ENCODE measurements around the gene LNP1.
"Not testable (repeated sequence)": the region's sequence is repeated elsewhere in the genome, so short reads cannot be mapped to it uniquely, and the experiment has no call there.

LNP1 gene

DNA sequence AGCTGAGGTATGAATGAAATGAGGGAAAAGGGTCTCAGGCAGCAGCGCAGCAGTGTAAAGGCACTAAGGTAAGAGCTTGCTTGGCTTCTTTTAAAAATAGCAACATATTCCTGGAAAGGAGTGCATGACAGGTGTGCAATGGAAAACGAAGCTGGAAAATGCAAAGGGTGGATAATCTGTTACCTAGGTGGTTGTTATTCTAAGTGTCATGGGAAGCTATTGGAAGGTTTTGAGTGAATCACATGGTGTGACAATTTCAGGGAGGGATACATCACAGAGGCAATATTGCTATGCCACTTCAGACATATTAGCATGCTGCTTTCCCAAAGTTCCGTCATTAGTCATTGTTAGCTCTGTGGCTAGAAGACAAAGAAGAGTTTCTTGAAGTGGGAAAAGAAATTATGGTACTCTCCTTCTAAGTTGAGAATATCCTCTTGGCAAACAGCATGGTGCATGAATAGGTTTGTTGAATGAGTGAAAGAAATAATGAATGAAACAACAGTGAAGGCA, 62.4 kb downstream of the LNP1 start:
- no peak for TF ChIP-seq POLR2A (IDR thresholded peaks at IDR 0.05; ENCODE audit: low read length)
- DNase-seq: no peak

DNA sequence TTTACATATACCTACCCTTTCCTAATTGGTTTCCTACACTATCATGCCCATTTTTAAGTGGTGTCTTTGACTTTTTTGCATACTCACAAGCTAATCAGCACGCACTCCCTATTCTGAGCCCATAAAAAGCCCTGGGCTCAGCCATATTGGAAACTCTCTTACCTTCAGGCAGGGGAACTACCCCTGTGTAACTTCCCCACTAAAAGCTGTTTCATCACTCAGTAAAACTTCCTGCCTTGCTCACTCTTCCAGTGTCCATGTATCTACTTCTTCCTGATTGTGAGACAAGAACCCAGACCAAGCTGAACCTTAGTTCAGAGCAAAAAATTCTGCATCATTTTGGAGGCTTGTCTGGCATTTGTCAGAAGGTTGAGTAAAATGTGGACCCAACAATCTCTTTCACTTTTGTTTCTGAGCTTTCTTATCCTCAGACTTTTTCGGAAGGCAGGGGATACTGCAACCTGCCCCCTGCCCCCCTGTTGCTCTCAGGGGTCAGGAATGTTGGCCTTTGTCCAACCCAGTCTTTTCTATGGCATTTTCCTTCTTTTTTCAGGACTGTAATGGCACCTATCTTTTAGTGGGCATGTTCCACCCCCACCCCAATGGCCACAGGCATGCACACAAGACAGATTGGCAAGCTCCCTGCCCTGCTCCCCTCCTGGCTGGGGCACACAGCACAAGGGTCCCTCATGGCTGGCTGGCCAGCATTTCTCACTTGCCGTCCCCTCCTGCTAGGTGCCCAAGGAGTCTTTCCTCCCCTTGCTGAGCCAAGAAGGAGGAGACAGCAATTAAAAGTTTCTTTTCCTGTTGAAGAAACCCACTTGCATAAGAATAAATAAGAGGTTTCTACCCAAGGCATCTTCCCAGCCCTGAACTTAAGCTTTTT, 64.8 kb downstream of the LNP1 start:
- DNase-seq: no peak
- no peak for TF ChIP-seq POLR2A (IDR thresholded peaks at IDR 0.05; ENCODE audit: low read length)
- no peak for TF ChIP-seq GATA1 (IDR thresholded peaks at IDR 0.05; ENCODE audit: low read depth, low read length)

DNA sequence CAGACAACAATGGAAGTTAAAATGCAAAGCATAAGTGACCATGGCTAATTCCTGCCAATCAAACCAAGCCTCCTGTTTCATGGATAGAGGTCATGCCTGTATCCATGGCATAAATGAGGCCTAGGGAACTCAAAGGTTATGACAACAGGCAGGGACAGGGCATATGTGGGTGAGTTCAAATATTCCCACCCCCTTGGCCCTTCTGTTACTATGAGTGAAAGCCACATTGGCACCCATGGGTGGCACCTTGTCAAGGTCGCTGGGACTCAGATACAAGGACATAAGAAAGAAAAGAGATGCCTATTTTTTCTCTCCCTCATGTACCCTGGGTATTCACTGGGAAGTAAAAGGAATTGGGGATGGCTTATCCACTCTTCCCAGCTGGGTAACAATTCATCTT, 65.8 kb downstream of the LNP1 start:
- DNase-seq: no peak
- TF ChIP-seq GATA1 (IDR thresholded peaks at IDR 0.05; ENCODE audit: low read depth, low read length) (no peak), POLR2A (IDR thresholded peaks at IDR 0.05; ENCODE audit: low read length) (no peak)

DNA sequence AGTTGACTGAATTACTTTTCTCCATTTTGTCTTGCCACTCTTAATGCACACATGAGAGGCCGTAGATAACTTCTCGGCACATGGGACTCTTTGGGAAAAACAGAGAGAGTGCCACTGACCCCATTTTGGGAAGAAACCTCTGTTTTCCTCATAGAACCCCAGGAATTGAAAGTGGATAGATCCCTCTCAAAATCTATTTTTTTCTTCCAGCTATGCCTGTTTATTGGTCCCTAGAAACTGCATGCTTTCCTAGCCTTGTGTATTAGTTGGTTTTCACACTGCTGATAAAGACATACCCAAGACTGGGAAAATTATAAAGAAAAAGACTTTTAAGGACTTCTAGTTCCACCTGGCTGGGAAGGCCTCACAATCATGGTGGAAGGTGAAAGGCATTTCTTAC, 67.3 kb downstream of the LNP1 start:
- TF ChIP-seq GATA1 (IDR thresholded peaks at IDR 0.05; ENCODE audit: low read depth, low read length) (no peak), POLR2A (IDR thresholded peaks at IDR 0.05; ENCODE audit: low read length) (no peak)
- DNase-seq: no peak

DNA sequence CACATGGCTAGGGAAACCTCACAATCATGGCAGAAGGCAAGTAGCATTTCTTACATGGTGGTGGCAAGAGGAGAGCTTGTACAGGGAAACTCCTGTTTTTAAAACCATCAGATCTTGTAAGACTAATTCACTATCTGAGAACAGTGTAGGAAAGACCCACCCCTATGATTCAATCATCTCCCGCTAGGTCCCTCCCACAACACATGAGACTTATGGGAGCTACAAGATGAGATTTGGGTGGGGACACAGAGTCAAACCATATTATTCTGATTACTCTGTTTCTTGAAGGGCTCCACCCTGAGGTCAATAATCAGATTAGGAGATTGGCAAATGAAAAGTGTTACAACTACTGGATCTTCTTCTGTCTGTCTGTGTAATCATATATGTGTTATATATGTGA, 69.6 kb downstream of the LNP1 start:
- DNase-seq: no peak
- no peak for TF ChIP-seq POLR2A (IDR thresholded peaks at IDR 0.05; ENCODE audit: low read length)

DNA sequence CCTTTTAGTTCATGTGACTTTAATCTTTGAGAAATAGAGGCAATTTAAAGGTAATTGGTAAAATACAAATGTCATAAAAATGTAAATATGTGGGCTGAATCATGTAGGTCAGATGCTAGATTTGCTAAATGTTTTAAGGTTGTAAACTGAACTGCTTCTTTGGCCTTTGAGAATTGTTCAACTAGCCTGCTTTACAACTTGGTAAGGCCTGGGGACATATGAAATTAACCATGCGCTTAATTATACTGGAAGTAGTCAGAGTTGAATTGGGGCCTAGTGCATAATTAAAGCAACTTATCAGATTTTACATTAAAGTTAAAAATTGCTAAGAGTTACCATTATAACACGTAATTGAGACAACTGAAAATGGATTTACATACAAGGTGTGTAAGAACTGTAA, 70.1 kb downstream of the LNP1 start:
- DNase-seq: no peak
- TF ChIP-seq POLR2A (IDR thresholded peaks at IDR 0.05; ENCODE audit: low read length): no peak
- no peak for TF ChIP-seq GATA1 (IDR thresholded peaks at IDR 0.05; ENCODE audit: low read depth, low read length)

DNA sequence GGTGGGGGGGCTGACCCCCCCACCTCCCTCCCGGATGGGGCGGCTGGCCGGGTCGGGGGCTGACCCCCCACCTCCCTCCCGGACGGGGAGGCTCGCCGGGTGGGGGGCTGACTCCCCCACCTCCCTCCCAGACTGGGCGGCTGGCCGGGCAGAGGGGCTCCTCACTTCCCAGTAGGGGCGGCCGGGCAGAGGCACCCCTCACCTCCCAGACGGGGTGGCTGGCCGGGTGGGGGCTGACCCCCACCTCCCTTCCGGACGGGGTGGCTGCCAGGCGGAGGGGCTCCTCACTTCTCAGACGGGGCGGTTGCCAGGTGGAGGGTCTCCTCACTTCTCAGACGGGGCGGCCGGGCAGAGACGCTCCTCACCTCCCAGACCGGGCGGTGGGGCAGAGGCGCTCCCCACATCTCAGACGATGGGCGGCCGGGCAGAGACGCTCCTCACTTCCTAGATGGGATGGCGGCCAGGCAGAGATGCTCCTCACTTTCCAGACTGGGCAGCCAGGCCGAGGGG, 76.6 kb downstream of the LNP1 start:
- DNase-seq: not testable (repeated sequence)

DNA sequence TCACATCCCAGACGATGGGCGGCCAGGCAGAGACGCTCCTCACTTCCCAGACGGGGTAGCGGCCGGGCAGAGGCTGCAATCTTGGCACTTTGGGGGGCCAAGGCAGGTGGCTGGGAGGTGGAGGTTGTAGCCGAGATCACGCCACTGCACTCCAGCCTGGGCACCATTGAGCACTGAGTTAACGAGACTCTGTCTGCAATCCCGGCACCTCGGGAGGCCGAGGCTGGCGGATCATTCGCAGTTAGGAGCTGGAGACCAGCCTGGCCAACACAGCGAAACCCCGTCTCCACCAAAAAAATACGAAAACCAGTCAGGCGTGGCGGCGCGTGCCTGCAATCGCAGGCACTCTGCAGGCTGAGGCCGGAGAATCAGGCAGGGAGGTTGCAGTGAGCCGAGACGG, 77.2 kb downstream of the LNP1 start:
- not testable (repeated sequence) for DNase-seq

DNA sequence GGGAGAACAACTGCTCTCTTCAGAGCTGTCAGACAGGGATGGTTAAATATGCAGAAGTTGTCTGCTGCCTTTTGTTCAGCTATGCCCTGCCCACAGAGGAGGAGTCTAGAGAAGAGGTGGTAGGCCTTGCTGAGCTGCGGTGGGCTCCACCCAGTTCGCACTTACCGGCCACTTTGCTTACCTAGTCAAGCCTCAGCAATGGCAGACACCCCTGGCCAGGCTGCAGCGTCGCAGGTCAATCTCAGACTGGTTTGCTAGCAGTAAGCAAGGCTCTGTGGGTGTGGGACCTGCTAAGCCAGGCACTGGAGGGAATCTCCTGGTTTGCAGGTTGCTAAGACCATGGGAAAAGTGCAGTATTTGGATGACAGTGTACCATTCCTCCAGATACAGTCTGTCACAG, 78.7 kb downstream of the LNP1 start:
- TF ChIP-seq GATA1 (IDR thresholded peaks at IDR 0.05; ENCODE audit: low read depth, low read length) (no peak), POLR2A (IDR thresholded peaks at IDR 0.05; ENCODE audit: low read length) (no peak)
- DNase-seq: no peak

DNA sequence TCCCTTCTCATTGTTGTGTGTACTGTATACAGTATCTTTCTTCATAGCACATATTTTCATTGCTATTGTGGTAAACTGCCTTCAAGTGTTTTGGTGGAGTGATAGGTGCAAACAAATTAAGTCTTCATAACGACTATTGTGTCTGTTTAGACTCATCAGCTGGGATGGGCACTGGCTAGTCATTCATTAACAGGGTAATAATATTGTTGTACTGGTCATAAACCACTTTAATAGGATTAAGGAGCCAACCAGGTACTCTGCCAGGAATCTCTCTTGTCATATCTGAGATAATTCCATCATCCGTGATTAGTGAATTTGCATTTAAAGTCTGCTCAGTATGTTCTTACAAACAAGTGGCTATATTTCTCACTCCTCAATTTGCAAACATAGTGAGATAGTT, 80.8 kb downstream of the LNP1 start:
- no peak for DNase-seq
- TF ChIP-seq GATA1 (IDR thresholded peaks at IDR 0.05; ENCODE audit: low read depth, low read length): no peak

DNA sequence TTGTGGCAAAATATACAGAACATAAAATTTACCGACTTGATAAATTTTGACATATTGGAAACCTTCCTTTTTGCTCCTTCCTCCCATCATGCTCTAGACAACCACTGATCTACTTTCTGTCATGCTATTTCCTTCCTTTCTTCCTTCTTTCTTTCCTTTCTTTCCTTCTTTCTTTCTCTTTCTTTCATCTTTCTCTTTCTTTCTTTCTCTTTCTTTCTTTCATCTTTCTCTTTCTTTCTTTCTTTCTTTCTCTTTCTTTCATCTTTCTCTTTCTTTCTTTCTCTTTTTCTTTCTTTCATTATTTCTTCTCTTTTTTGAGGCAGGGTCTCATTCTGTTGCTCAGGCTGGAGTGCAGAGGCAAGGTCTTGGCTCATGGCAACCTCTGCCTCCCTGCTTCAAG, 82.2 kb downstream of the LNP1 start:
- TF ChIP-seq POLR2A (IDR thresholded peaks at IDR 0.05; ENCODE audit: low read length): no peak
- TF ChIP-seq GATA1 (IDR thresholded peaks at IDR 0.05; ENCODE audit: low read depth, low read length): no peak
- no peak for DNase-seq

DNA sequence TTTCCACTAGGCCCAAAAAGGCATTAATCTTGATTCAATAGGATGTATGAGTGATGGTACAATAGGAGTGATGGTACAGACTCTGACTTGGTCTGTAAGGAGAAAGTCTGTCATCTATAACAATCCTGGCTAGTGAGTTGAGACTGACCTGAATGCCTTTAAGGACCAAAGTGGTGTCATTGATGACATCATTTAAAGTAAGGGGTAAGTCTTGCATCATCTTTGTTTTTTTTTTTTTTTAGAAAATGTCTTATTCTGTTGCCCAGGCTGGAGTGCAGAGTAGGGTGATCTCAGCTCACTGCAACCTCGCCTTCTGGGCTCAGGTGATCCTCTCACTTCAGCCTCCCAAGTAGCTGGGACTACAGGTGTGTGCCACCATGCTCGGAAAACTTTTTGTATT, 85.5 kb downstream of the LNP1 start:
- peak in 1 of 2 experiments; percentile 22 for DNase-seq
- no peak for TF ChIP-seq GATA1 (IDR thresholded peaks at IDR 0.05; ENCODE audit: low read depth, low read length)
- TF ChIP-seq POLR2A (IDR thresholded peaks at IDR 0.05; ENCODE audit: low read length): no peak

DNA sequence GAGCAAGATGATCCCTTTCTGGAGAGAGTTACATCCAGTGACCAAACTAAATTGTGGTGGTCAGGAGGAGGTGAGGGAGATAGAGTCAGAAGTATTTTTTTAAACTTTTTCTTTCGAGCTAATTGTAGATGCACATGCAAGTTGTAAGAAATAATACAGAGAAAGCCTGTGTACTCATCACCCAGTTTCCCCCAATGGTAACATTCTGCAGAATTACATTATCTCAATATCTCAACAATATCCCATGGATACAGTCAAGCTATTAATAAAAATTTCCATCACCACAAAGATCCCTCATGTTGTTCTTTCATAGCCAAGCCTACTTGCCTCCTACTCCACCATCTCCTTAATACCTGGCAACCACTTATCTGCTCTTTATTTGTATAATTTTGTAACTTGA, 87.8 kb downstream of the LNP1 start:
- TF ChIP-seq POLR2A (IDR thresholded peaks at IDR 0.05; ENCODE audit: low read length): no peak
- TF ChIP-seq GATA1 (IDR thresholded peaks at IDR 0.05; ENCODE audit: low read depth, low read length): no peak

DNA sequence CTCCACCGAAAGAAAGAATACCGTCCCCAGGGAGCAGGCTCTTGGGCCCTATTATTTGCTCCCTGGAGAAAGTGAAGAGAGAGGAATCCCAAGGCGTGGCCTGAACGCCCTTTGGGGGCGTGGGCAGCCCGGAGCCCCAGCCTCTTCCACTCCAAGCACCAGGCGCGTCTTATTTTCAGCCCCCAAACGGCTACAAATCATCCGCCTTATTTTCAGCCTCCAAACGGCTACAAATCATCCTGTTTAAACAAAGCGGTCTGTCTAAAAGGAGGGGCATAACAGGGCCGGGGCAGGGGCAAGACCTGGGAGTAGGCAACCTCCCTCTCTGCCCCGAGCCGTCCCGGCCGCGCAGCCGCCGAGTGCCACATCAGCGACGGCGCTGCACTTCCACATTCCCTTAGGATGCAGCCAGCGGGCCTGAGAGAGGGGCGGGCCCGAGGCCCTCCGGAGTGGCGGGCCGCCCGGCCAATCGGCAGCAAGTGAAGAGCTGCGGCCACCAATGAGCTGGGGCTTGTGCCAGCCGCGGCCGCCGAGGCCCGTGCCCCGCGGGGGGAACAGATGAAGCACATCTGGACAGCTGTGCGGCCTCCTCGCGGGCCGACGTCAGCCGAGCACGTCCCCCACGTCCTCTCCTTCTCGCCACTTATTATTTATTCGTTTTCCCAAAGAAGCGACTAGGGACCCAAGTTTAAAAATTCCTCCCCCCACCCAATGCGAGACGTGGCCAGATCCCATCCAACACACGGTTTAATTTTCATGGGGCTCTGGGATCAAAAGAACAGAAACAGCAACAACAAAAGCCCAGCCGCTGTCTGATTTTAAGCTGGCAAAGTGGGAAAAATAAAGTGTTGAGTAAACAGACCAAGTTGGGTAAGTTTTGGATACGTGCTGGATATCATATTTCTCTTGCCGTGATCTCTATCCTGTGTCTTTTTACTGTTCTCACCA, 91.0 kb downstream of the LNP1 start, which contains the start of gene TMEM45A:
Gene TMEM45A, plus strand, starts transcription at position 561 of the 948 bp plus-strand sequence. CDS start 62,593 bp downstream, outside the sequence.
- peak; percentile 48 for TF ChIP-seq POLR2A (IDR thresholded peaks at IDR 0.05; ENCODE audit: low read length)
- no peak for TF ChIP-seq GATA1 (IDR thresholded peaks at IDR 0.05; ENCODE audit: low read depth, low read length)
- DNase-seq: peak; percentile 92 to 93

More for the DNA sequence above, 87.8 kb downstream of the LNP1 start:
- no peak for DNase-seq

All from erythroblast (primary cell).